CD4-positive, CD25-positive, alpha-beta regulatory T cell (primary cell): Measurements from ENCODE around the gene IFITM10. TPM values are rescaled to one million over a fixed set of nuclear protein-coding genes. Genes with fewer than 3 reads are reported as not detected.

ENCODE experiments used
- ATAC-seq, 2 donors: fragments of 150-1000 bp; cut with Tn5 transposase; one replicate each; pipeline ENCODE4 v1.10.0; 2021; ENCODE audit warnings: low read depth in 2 of 2, moderate number of reproducible peaks in 2 of 2, moderate library complexity in 1 of 2
- DNase-seq, 3 donors: peaks; one replicate each; pipeline versions ENCODE4 v3.0.0 to v3.0.0-alpha.2; 2012 to 2022; ENCODE audit warnings: mixed read lengths in 1 of 3
- H3K27ac ChIP-seq: one replicate; pipeline ENCODE4 v1.7.0; 2013; ENCODE audit warnings: mild to moderate bottlenecking, low read length; ENCODE audit not compliant: insufficient read depth, poor library complexity, severe bottlenecking
- H3K27me3 ChIP-seq: one replicate; pipeline ENCODE4 v1.7.0; 2013; ENCODE audit warnings: low read length; ENCODE audit not compliant: control insufficient read depth, insufficient read depth
- H3K36me3 ChIP-seq: one replicate; pipeline ENCODE4 v1.7.0; 2013; ENCODE audit warnings: mild to moderate bottlenecking, low read length, moderate library complexity; ENCODE audit not compliant: control insufficient read depth, insufficient read depth
- H3K4me1 ChIP-seq: 2 replicates; pipeline ENCODE4 v1.7.0; 2013; ENCODE audit warnings: mild to moderate bottlenecking, low read length; ENCODE audit not compliant: insufficient read depth, control insufficient read depth, poor library complexity, severe bottlenecking
- H3K4me3 ChIP-seq: one replicate; pipeline ENCODE4 v1.7.0; 2013; ENCODE audit warnings: low read depth, mild to moderate bottlenecking, low read length, moderate library complexity
- H3K9me3 ChIP-seq, 2 experiments: 1 replicate in 1 of 2; 2 replicates in 1 of 2; pipeline ENCODE4 v1.7.0; 2013; ENCODE audit warnings: low read length in 2 of 2, mild to moderate bottlenecking in 1 of 2, moderate library complexity in 1 of 2; ENCODE audit not compliant: control insufficient read depth in 2 of 2
- H3K27ac Mint-ChIP-seq, 3 donors: one replicate each; pipeline ENCODE4 v1.8.0; 2020 to 2022; ENCODE audit warnings: mild to moderate bottlenecking in 3 of 3, mixed read lengths in 3 of 3, moderate library complexity in 2 of 3
- H3K27me3 Mint-ChIP-seq: one replicate; pipeline ENCODE4 v1.8.0; 2022; ENCODE audit warnings: mild to moderate bottlenecking, mixed read lengths
- H3K36me3 Mint-ChIP-seq: one replicate; pipeline ENCODE4 v1.8.0; 2020; ENCODE audit warnings: mixed read lengths
- H3K4me1 Mint-ChIP-seq, 4 donors: one replicate each; pipeline ENCODE4 v1.8.0; 2020 to 2022; ENCODE audit warnings: mixed read lengths in 4 of 4, mild to moderate bottlenecking in 1 of 4
- H3K4me3 Mint-ChIP-seq, 4 donors: one replicate each; pipeline ENCODE4 v1.8.0; 2020 to 2022; ENCODE audit warnings: mild to moderate bottlenecking in 4 of 4, mixed read lengths in 4 of 4, moderate library complexity in 3 of 4
- H3K9me3 Mint-ChIP-seq, 7 donors: one replicate each; pipeline ENCODE4 v1.8.0; 2020 to 2022; ENCODE audit warnings: mixed read lengths in 7 of 7, mild to moderate bottlenecking in 3 of 7, moderate library complexity in 2 of 7
- polyA plus RNA-seq, 4 donors: library from polyadenylated mRNA; unstranded; fragments of 300-500 nt; fragmentation: Illumina TruSeq; gene quantifications; one replicate each; pipeline ENCODE4 v1.2.3, GENCODE V29; 2021
- total RNA-seq: library from RNA; stranded (reverse); gene quantifications from one replicate; pipeline ENCODE4 v1.2.3, GENCODE V29; 2022

Gene IFITM10
- total and polyA plus RNA-seq, 5 donors from 2014 or later, result 2.4 TPM; not detected in 4

DNA sequence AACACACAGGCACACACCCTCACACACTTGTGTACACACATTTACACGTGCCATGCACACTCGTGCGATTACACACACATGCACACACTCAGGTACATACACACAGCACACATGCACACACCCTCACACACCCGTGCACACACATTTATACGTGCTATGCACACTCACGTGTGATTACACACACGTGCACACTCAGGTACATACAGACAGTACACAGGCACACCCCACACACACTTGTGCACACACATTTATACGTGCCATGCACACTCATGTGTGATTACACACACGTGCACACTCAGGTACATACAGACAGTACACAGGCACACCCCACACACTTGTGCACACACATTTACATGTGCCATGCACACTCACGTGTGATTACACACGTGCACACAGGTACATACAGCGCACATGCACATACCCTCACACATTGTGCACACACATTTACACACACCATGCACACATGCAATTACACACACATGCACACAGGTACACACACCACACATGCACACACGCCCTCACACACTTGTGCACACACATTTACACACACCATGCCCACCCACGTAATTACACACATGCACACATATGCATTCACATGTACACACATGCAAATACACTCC lies 4.6 kb downstream of the IFITM10 start:
- Histone ChIP-seq H3K4me1 (peaks cover 13% of the 10 kb centered on the region), H3K27me3 (no peaks in the 10 kb centered on the region), H3K9me3 (no peaks in the 10 kb centered on the region), H3K36me3 (no peaks in the 10 kb centered on the region), H3K27ac (no peak overlapping the region), H3K4me3 (no peak overlapping the region)
- ATAC-seq (no peak), DNase-seq (no peak)
- Mint-ChIP-seq H3K27me3 (peaks cover 12% of the 10 kb centered on the region), H3K4me3 (no peak overlapping the region), H3K27ac (no peak overlapping the region), H3K9me3 (peaks cover 0 to 6% (median 0%) of the 10 kb centered on the region in 7 donors), H3K36me3 (no peaks in the 10 kb centered on the region), H3K4me1 (peaks cover 0 to 19% (median 12%) of the 10 kb centered on the region in 4 donors)

DNA sequence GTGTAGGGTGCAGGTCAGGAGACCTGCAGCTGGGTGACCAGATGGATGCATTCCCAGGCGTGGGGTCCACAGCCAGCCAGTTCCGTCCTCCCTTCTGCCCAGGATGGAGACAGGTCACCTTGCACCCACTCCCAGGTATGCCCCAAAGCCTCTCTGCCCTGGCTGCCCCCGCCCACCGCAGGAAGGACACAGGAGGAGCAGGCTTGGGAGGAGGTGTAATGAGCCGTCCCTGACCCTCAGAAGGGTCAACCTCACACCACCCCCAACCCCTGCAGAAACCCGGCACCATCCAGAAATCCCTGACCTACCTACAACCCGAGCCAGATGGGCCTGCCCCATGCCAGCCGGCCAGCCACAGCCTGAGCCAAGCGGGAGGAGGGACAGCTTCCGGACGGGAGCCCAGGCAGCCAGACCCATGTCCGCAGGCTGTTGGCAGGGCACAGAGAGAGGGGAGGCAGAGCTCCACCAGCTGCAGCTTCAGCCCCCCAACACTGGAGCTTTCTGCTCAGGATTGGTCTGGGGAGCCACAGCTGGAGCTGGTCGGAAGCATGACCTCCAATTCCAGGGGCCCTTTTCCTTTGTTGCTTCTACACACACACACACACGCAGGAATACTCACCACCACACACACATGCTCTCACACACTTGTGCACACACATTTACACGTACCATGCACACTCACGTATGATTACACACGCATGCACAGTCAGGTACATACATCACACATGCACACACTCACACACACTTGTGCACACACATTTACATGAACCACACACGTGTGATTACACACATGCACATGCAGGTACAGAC lies 5.3 kb downstream of the IFITM10 start:
- H3K9me3 Mint-ChIP-seq, result peaks cover 0 to 5% (median 0%) of the 10 kb centered on the region in 7 donors
- peaks cover 8% of the 10 kb centered on the region for H3K27me3 Mint-ChIP-seq
- H3K36me3 Mint-ChIP-seq, result no peaks in the 10 kb centered on the region
- H3K4me1 Mint-ChIP-seq, result peaks cover 0 to 14% (median 9%) of the 10 kb centered on the region in 4 donors
- H3K4me3 Mint-ChIP-seq, result no peak overlapping the region
- H3K9me3 ChIP-seq, result no peaks in the 10 kb centered on the region
- ATAC-seq (no peak), DNase-seq (no peak)
- H3K27ac Mint-ChIP-seq, result no peak overlapping the region
- no peak overlapping the region for H3K27ac ChIP-seq
- H3K4me1 ChIP-seq, result peaks cover 13% of the 10 kb centered on the region
- H3K27me3 ChIP-seq, result no peaks in the 10 kb centered on the region
- H3K4me3 ChIP-seq, result no peak overlapping the region
- no peaks in the 10 kb centered on the region for H3K36me3 ChIP-seq

DNA sequence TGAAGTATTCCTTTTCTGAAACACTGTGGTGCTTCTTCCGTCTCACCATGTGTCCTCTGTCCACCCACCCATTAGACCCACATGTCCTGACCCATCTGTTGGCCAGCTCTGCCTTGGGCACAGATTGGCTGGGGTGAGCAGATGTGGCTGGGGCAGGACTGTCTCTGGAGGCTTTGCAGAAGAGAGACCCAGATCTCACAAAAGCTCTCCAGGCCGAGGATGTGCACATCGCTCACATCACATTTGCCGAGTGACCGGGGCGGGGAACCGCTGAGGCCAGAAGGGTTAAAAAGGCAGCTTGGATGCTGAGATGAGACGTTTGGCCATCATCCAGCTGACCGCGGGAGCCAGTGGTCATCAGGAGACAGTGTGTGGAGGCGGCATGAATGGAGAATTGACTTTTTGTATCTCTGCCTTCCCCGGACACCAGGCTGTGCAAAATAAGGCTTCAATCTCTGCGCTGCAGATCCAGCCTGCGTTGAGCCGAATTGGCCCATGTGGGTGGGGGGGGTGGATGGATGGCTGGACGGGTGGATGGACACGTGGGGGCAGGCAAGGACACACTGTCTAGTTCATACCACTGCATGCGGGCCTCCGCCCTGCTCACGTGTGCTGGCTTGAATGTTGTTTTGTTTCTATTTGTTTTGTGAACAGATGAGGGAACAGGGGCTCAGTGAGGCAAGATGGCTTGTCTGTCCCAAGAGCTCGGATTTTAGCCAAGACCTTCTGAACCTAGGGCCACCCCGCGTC lies 6.1 kb downstream of the IFITM10 start:
- no peak for ATAC-seq
- Mint-ChIP-seq H3K36me3 (no peaks in the 10 kb centered on the region), H3K27me3 (no peaks in the 10 kb centered on the region), H3K9me3 (peaks cover 0 to 4% (median 0%) of the 10 kb centered on the region in 7 donors), H3K4me3 (no peak overlapping the region), H3K4me1 (peaks cover 0 to 6% (median 3%) of the 10 kb centered on the region in 4 donors), H3K27ac (no peak overlapping the region)
- H3K9me3 ChIP-seq, result no peaks in the 10 kb centered on the region
- H3K27me3 ChIP-seq, result no peaks in the 10 kb centered on the region
- H3K4me1 ChIP-seq, result peaks cover 11% of the 10 kb centered on the region
- H3K27ac ChIP-seq, result no peak overlapping the region
- no peak overlapping the region for H3K4me3 ChIP-seq
- no peaks in the 10 kb centered on the region for H3K36me3 ChIP-seq
- no peak for DNase-seq

DNA sequence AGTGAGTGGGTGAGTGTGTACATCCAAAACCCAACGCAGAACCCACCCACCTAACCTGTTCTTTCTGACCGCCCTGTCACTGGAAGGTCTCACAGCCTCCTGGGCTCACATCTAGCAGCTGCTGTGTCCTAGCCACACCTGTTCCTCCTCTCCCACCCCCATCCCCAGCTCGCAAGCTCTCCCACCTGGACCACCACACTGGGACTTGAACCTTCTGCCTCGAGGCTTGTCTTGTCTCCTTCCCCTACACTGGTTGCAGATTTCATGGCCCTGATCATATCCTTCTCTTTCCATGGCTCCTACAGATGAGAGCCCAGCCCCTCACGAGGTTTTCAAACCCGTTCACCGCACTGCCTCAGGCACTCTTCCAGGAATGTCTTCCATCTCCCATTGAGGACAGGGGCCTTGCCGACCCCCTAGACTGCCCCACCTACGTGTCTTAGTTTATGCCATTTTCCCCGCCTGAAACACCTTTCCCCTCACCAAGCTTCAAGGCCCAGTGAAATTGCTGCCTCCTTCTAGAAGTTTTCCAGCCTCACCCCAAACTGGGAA lies 6.7 kb downstream of the IFITM10 start:
- no peaks in the 10 kb centered on the region for H3K27me3 Mint-ChIP-seq
- no peak overlapping the region for H3K4me3 ChIP-seq
- ATAC-seq (no peak), DNase-seq (no peak)
- H3K4me1 Mint-ChIP-seq, result peaks cover 0 to 6% (median 3%) of the 10 kb centered on the region in 4 donors
- H3K36me3 Mint-ChIP-seq, result no peaks in the 10 kb centered on the region
- H3K27me3 ChIP-seq, result no peaks in the 10 kb centered on the region
- H3K4me1 ChIP-seq, result peaks cover 4% of the 10 kb centered on the region
- H3K9me3 ChIP-seq, result no peaks in the 10 kb centered on the region
- no peak overlapping the region for H3K27ac Mint-ChIP-seq
- peaks cover 0 to 4% (median 0%) of the 10 kb centered on the region in 7 donors for H3K9me3 Mint-ChIP-seq
- H3K36me3 ChIP-seq, result no peaks in the 10 kb centered on the region
- no peak overlapping the region for H3K27ac ChIP-seq
- H3K4me3 Mint-ChIP-seq, result no peak overlapping the region

DNA sequence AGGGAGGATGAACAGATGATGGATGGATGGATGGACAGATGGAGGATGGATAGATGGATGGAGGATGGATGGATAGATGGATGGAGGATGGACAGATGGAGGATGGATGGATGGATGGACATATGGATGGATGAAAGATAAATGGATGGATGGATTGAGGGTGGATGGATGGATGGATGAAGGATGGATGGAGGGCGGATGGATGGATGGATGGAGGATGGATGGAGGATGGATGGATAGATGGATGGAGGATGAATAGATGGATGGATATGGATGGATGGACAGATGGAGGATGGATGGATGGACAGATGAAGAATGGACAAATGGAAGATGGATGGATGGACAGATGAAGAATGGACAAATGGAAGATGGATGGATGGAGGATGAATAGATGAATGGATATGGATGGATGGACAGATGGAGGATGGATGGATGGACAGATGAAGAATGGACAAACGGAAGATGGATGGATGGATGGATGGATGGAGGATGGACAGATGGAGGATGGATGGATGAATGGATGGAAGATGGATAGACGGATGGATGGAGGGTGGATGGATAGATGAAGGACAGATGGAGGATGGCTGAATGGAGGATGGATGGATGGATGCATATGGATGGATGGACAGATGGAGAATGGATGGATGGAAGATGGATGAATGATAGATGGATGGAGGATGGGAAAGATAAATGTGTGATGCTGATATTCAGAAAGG lies 7.4 kb downstream of the IFITM10 start:
- Histone ChIP-seq H3K4me1 (no peaks in the 10 kb centered on the region), H3K27me3 (no peaks in the 10 kb centered on the region), H3K36me3 (no peaks in the 10 kb centered on the region), H3K4me3 (no peak overlapping the region), H3K27ac (no peak overlapping the region), H3K9me3 (no peaks in the 10 kb centered on the region)
- ATAC-seq (no peak), DNase-seq (no peak)
- Mint-ChIP-seq H3K27ac (no peak overlapping the region), H3K4me1 (peaks cover 0 to 8% (median 2%) of the 10 kb centered on the region in 4 donors), H3K27me3 (no peaks in the 10 kb centered on the region), H3K36me3 (no peaks in the 10 kb centered on the region), H3K4me3 (no peak overlapping the region), H3K9me3 (peaks cover 0 to 4% (median 0%) of the 10 kb centered on the region in 7 donors)

DNA sequence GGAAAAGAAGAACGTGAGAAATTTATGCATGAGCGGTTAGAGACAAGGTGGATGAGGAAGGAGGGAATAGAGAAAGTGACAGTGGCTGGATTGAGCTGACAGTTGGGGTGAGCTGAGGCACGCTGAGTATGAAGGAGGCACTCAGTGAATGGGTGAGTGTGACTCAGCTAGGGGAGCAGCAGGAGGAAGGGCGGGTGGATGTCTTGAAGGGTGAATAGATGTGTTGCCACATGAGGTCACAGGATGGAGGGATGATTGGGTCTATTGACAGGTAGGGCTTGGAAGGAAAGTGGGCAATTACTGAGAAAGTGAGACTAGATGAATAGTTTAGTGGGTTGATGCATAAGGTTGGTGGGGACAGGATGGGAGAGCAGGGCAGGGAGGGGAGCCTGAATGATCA lies 8.0 kb downstream of the IFITM10 start:
- H3K4me1 ChIP-seq, result no peaks in the 10 kb centered on the region
- Mint-ChIP-seq H3K27ac (no peak overlapping the region), H3K9me3 (peaks cover 0 to 7% (median 0%) of the 10 kb centered on the region in 7 donors), H3K4me1 (peaks cover 0 to 8% (median 2%) of the 10 kb centered on the region in 4 donors), H3K27me3 (no peaks in the 10 kb centered on the region), H3K36me3 (no peaks in the 10 kb centered on the region), H3K4me3 (no peak overlapping the region)
- ATAC-seq (no peak), DNase-seq (no peak)
- no peaks in the 10 kb centered on the region for H3K36me3 ChIP-seq
- H3K9me3 ChIP-seq, result peaks cover 2% of the 10 kb centered on the region in 2 experiments
- no peak overlapping the region for H3K27ac ChIP-seq
- H3K27me3 ChIP-seq, result no peaks in the 10 kb centered on the region
- H3K4me3 ChIP-seq, result no peak overlapping the region

DNA sequence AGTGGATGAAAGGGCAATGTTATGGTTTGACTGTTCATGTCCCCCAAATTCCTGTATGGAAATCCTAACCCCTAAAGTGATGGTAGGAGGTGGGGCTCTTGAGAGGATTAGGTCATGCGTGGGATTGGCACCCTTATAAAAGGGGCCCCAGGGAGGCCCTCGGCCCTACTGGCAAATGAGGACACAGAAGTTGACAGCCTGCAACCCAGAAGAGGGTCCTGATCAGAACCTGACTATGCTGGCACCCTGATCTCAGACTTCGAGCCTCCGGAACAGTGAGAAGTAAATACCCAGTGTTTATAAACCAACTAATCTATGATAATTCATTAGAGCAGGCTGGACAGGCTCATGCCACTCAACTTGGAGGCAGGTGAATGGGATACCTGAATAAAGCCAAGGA lies 8.7 kb downstream of the IFITM10 start:
- no peak overlapping the region for H3K27ac ChIP-seq
- ATAC-seq (no peak), DNase-seq (no peak)
- H3K4me1 Mint-ChIP-seq, result peaks cover 0 to 8% (median 2%) of the 10 kb centered on the region in 4 donors
- no peak overlapping the region for H3K4me3 ChIP-seq
- no peaks in the 10 kb centered on the region for H3K36me3 ChIP-seq
- H3K27me3 ChIP-seq, result no peaks in the 10 kb centered on the region
- H3K9me3 Mint-ChIP-seq, result peaks cover 0 to 8% (median 2%) of the 10 kb centered on the region in 7 donors
- no peaks in the 10 kb centered on the region for H3K36me3 Mint-ChIP-seq
- no peak overlapping the region for H3K4me3 Mint-ChIP-seq
- H3K9me3 ChIP-seq, result peaks cover 6 to 7% of the 10 kb centered on the region in 2 experiments
- H3K27me3 Mint-ChIP-seq, result no peaks in the 10 kb centered on the region
- H3K27ac Mint-ChIP-seq, result no peak overlapping the region
- H3K4me1 ChIP-seq, result no peaks in the 10 kb centered on the region
